ENCODE results near the gene NASP.

The NASP gene

GRCh38 chr1:45551684-45552083, 32.2 kb upstream of the NASP start:
- no peak for TF ChIP-seq CTCF (IDR thresholded peaks at IDR 0.05; ENCODE audit: insufficient read depth, low read length, missing control alignments)
- POLR2A ChIA-PET = interaction anchor here (0.8 to 1.9 kb wide), 4 partner anchors 15 to 52 kb away, joined by 3 to 54 read pairs (median 4); partner anchors contain the start of genes CCDC163, MMACHC and PRDX1
- H3K4me3 ChIP-seq (ENCODE audit: low read depth, low read length) = peak overlapping the region; percentile 92
- CTCF ChIA-PET = interaction anchor here (1.0 to 12.4 kb wide), 4 partner anchors 12 to 59 kb away, joined by 3 to 131 read pairs (median 6); no protein-coding TSS in a partner anchor
- no peak for DNase-seq (ENCODE audit: low read depth, low spot score)

DNA sequence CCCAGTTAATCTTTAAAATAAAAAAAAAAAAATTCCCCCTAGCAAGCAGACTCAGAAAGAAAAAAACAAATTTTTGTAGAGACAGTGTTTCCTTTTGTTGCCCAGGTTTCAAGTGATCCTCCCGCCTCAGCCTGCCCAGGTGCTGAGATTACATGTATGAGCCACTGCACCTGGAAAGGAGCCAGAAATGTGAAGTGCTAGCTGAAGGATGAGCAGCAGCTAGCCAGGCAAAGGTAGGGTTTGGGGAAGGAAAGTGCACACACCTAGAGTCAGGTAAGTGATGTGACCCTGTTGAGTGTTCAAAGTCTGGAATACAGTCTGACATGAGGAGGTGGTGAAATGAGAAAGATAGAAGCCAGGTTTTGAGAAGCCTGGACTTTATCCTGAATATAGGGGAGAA, 31.5 kb upstream of the NASP start:
- ChIA-PET POLR2A (interaction anchor here (2.4 kb wide), 1 partner anchor 31 kb away, joined by 9 read pairs; the partner anchor contains the start of gene PRDX1), CTCF (interaction anchor here (1.0 to 12.4 kb wide), 3 partner anchors 12 to 59 kb away, joined by 3 to 131 read pairs (median 4); no protein-coding TSS in a partner anchor)
- DNase-seq (ENCODE audit: low read depth, low spot score) = no peak
- 0 out of 2 replicates have a peak overlapping the region, but pooled peaks have one; percentile 92 for H3K4me3 ChIP-seq (ENCODE audit: low read depth, low read length)
- no peak for TF ChIP-seq CTCF (IDR thresholded peaks at IDR 0.05; ENCODE audit: insufficient read depth, low read length, missing control alignments)

GRCh38 chr1:45554198-45554597, 29.6 kb upstream of the NASP start:
- no peak overlapping the region for H3K4me3 ChIP-seq (ENCODE audit: low read depth, low read length)
- POLR2A ChIA-PET = interaction anchor here (2.4 kb wide), 1 partner anchor 32 kb away, joined by 9 read pairs; the partner anchor contains the start of gene PRDX1
- DNase-seq (ENCODE audit: low read depth, low spot score) = no peak
- no peak for TF ChIP-seq CTCF (IDR thresholded peaks at IDR 0.05; ENCODE audit: insufficient read depth, low read length, missing control alignments)
- CTCF ChIA-PET = interaction anchor here (12.4 kb wide), 1 partner anchor 15 kb away, joined by 131 read pairs; no protein-coding TSS in a partner anchor

GRCh38 chr1:45557422-45557944, 26.4 kb upstream of the NASP start:
- DNase-seq (ENCODE audit: low read depth, low spot score) = no peak
- no peak for TF ChIP-seq CTCF (IDR thresholded peaks at IDR 0.05; ENCODE audit: insufficient read depth, low read length, missing control alignments)
- ChIA-PET POLR2A (interaction anchor here (1.3 kb wide), 1 partner anchor 36 kb away, joined by 6 read pairs; the partner anchor contains the start of gene PRDX1), CTCF (interaction anchor here (0.7 to 12.4 kb wide), 2 partner anchors 12 to 212 kb away, joined by 3 to 131 read pairs; no protein-coding TSS in a partner anchor)
- no peak overlapping the region for H3K4me3 ChIP-seq (ENCODE audit: low read depth, low read length)

GRCh38 chr1:45563843-45564242, 20.0 kb upstream of the NASP start:
- CTCF ChIA-PET = interaction anchor here (0.9 to 1.6 kb wide), 2 partner anchors 11 to 51 kb away, joined by 4 read pairs; no protein-coding TSS in a partner anchor
- TF ChIP-seq CTCF (IDR thresholded peaks at IDR 0.05; ENCODE audit: insufficient read depth, low read length, missing control alignments) = no peak
- H3K4me3 ChIP-seq (ENCODE audit: low read depth, low read length) = no peak overlapping the region
- DNase-seq (ENCODE audit: low read depth, low spot score) = no peak
- POLR2A ChIA-PET = interaction anchor here (1.4 kb wide), 1 partner anchor 42 kb away, joined by 9 read pairs; the partner anchor contains the start of gene PRDX1

- ChIA-PET CTCF (interaction anchor here (0.7 to 8.4 kb wide), 9 partner anchors 9 to 552 kb away, joined by 3 to 150 read pairs (median 5); partner anchors contain the start of genes AKR1A1, CCDC163 and MMACHC), POLR2A (interaction anchor here (0.6 to 1.4 kb wide), 4 partner anchors 16 to 263 kb away, joined by 3 to 6 read pairs (median 5); partner anchors contain the start of gene PRDX1)
- TF ChIP-seq CTCF (IDR thresholded peaks at IDR 0.05; ENCODE audit: insufficient read depth, low read length, missing control alignments) = no peak
- no peak overlapping the region for H3K4me3 ChIP-seq (ENCODE audit: low read depth, low read length)
- DNase-seq (ENCODE audit: low read depth, low spot score) = no peak
Measured at GRCh38 chr1:45566722-45567121, 17.1 kb upstream of the NASP start.

Data from AG04449 (cell line).